Upper lobe of left lung (tissue), 6 donors: ENCODE measurements around the gene HNRNPU. TPM values are rescaled to one million over a fixed set of nuclear protein-coding genes. Genes with fewer than 3 reads are reported as not detected.

Experiments used
- ATAC-seq, 2 donors: fragments of 200-7000 bp; cut with Tn5 transposase; one replicate each; pipeline ENCODE4 v1.9.1; 2022; ENCODE audit warnings: mild to moderate bottlenecking in 2 of 2, moderate library complexity in 2 of 2; ENCODE audit not compliant: low FRiP score in 2 of 2
- DNase-seq, 2 donors: peaks; one replicate each; pipeline ENCODE4 v3.0.0-alpha.2; 2019 to 2020
- H3K27ac ChIP-seq, 4 donors: fragments of 200-600 bp; sonication (generic); one replicate each; pipeline ENCODE4 v1.5.1; 2016 to 2019
- H3K27me3 ChIP-seq, 4 donors: fragments of 200-600 bp; sonication (generic); one replicate each; pipeline ENCODE4 v1.5.1; 2017 to 2019
- H3K36me3 ChIP-seq, 4 donors: fragments of 200-600 bp; sonication (generic); one replicate each; pipeline ENCODE4 v1.5.1; 2016 to 2019
- H3K4me1 ChIP-seq, 4 donors: fragments of 200-600 bp; sonication (generic); one replicate each; pipeline ENCODE4 v1.5.1; 2018 to 2019
- H3K4me3 ChIP-seq, 4 donors: fragments of 200-600 bp; sonication (generic); one replicate each; pipeline ENCODE4 v1.5.1; 2017 to 2019; ENCODE audit warnings: mild to moderate bottlenecking in 2 of 4, moderate library complexity in 1 of 4
- H3K9me3 ChIP-seq, 4 donors: fragments of 200-600 bp; sonication (generic); one replicate each; pipeline ENCODE4 v1.5.1; 2018 to 2019
- CTCF ChIP-seq, 6 experiments: fragments of 450-650 bp in 4 of 6; fragments of 200-600 bp in 2 of 6; sonication (generic) in 2 of 6; IDR thresholded peaks; one replicate each; pipeline ENCODE4 v1.5.1; 2016 to 2019; ENCODE audit warnings: antibody characterized with exemption in 6 of 6
- EP300 ChIP-seq, 4 donors: sonication (generic); formaldehyde crosslinking; IDR thresholded peaks; one replicate each; pipeline ENCODE4 v1.5.1; 2017; ENCODE audit warnings: antibody characterized with exemption in 4 of 4, control low read depth in 2 of 4
- POLR2A ChIP-seq, 4 donors: fragments of 450-650 bp; IDR thresholded peaks; one replicate each; pipeline ENCODE4 v1.5.1; 2016 to 2017; ENCODE audit warnings: antibody characterized with exemption in 4 of 4, mild to moderate bottlenecking in 2 of 4
- POLR2AphosphoS5 ChIP-seq, 2 donors: sonication (generic); formaldehyde crosslinking; IDR thresholded peaks; one replicate each; pipeline ENCODE4 v1.5.1; 2017; ENCODE audit warnings: antibody characterized with exemption in 2 of 2
- WGBS, 2 donors: methylation state at CpG; one replicate each; pipeline ENCODE4 v1.1.5; 2017 to 2018; 5-methylcytosine and 5-hydroxymethylcytosine counted together
- total RNA-seq, 6 donors: library from RNA; depleted of rRNA in 4 of 6; stranded (reverse); fragments of >200 nt in 4 of 6; gene quantifications; one replicate each; pipeline versions ENCODE4 v1.1.0 to v1.2.1, GENCODE V29; 2016 to 2021
- donor health status: DM: no; HTN: no; CAD: no; lungs with moderate emphysema.
- donor health status: DM: no; HTN: yes; CAD: no; lungs with severe emphysema.

The HNRNPU gene
- total RNA-seq, 6 donors from 2014 or later: 213 to 505 (median 304) TPM

- Histone ChIP-seq H3K4me3 (no peak overlapping the region), H3K9me3 (no peaks in the 10 kb centered on the region), H3K4me1 (peaks cover 23 to 49% (median 29%) of the 10 kb centered on the region in 4 donors), H3K27ac (peak overlapping the region in 3 of 4 donors; percentile 18 to 97 (median 45)), H3K36me3 (peaks cover 3 to 30% (median 6%) of the 10 kb centered on the region in 4 donors), H3K27me3 (no peaks in the 10 kb centered on the region)
- 84 to 88% methylated on average over 5 of the region's 5 CpGs for WGBS, 2 donors
- no peak for TF ChIP-seq POLR2AphosphoS5 (IDR thresholded peaks at IDR 0.05)
- TF ChIP-seq POLR2A (IDR thresholded peaks at IDR 0.05): no peak
- TF ChIP-seq CTCF (IDR thresholded peaks at IDR 0.05): no peak
- no peak for TF ChIP-seq EP300 (IDR thresholded peaks at IDR 0.05)
- ATAC-seq (no peak), DNase-seq (no peak)
Observed at GRCh38 chr1:244837597-244838258, 26.6 kb downstream of the HNRNPU start.

- TF ChIP-seq EP300 (IDR thresholded peaks at IDR 0.05) (no peak), CTCF (IDR thresholded peaks at IDR 0.05) (no peak), POLR2A (IDR thresholded peaks at IDR 0.05) (no peak), POLR2AphosphoS5 (IDR thresholded peaks at IDR 0.05) (no peak)
- Histone ChIP-seq H3K36me3 (peaks cover 0 to 21% (median 0%) of the 10 kb centered on the region in 4 donors), H3K27ac (peak overlapping the region; percentile 97 to 100 (median 100)), H3K4me1 (peaks cover 23 to 51% (median 29%) of the 10 kb centered on the region in 4 donors), H3K4me3 (peak overlapping the region; percentile 77 to 90 (median 82)), H3K27me3 (no peaks in the 10 kb centered on the region), H3K9me3 (no peaks in the 10 kb centered on the region)
- DNase-seq (no peak), ATAC-seq (no peak)
- 15 to 18% methylated on average over 3 of the region's 3 CpGs for WGBS, 2 donors
Observed at GRCh38 chr1:244836584-244836983, 27.8 kb downstream of the HNRNPU start.

- WGBS, 2 donors: 0 to 3% methylated on average over 7 of the region's 7 CpGs
- H3K4me3 ChIP-seq: peak overlapping the region; percentile 77 to 90 (median 82)
- no peak for DNase-seq
- no peak for TF ChIP-seq EP300 (IDR thresholded peaks at IDR 0.05)
- no peak for TF ChIP-seq CTCF (IDR thresholded peaks at IDR 0.05)
- TF ChIP-seq POLR2AphosphoS5 (IDR thresholded peaks at IDR 0.05): no peak
- no peak for TF ChIP-seq POLR2A (IDR thresholded peaks at IDR 0.05)
- no peaks in the 10 kb centered on the region for H3K27me3 ChIP-seq
- ATAC-seq: peak in 1 of 2 donors; percentile 0
- peaks cover 0 to 17% (median 0%) of the 10 kb centered on the region in 4 donors for H3K36me3 ChIP-seq
- no peaks in the 10 kb centered on the region for H3K9me3 ChIP-seq
- H3K4me1 ChIP-seq: peaks cover 23 to 51% (median 29%) of the 10 kb centered on the region in 4 donors
- peak overlapping the region; percentile 97 to 100 (median 100) for H3K27ac ChIP-seq
Observed at GRCh38 chr1:244836135-244836521, 28.2 kb downstream of the HNRNPU start.

GRCh38 chr1:244835276-244836134 is 28.8 kb downstream of the HNRNPU start, which contains the start of gene COX20:
Gene COX20 (plus strand): TSS chr1:244835658. CDS start chr1:244835715, 57 bp downstream.
- H3K27me3 ChIP-seq: no peaks in the 10 kb centered on the region
- H3K4me1 ChIP-seq: peaks cover 23 to 51% (median 26%) of the 10 kb centered on the region in 4 donors
- TF ChIP-seq EP300 (IDR thresholded peaks at IDR 0.05) (no peak), POLR2A (IDR thresholded peaks at IDR 0.05) (peak in 3 of 4 donors; percentile 18 to 82 (median 73)), CTCF (IDR thresholded peaks at IDR 0.05) (peak in 1 of 6 experiments; percentile 24), POLR2AphosphoS5 (IDR thresholded peaks at IDR 0.05) (peak; percentile 69 to 91)
- peak within 1 kb of the TSS; percentile 77 to 90 (median 82) for H3K4me3 ChIP-seq
- DNase-seq: peak; percentile 87 to 99
- WGBS, 2 donors: 0% methylated on average over 7 to 39 of the region's 77 CpGs
- no peaks in the 10 kb centered on the region for H3K9me3 ChIP-seq
- ATAC-seq: peak; percentile 93 to 94
- peak within 1 kb of the TSS; percentile 97 to 100 (median 100) for H3K27ac ChIP-seq
- H3K36me3 ChIP-seq: peaks cover 0 to 10% (median 0%) of the 10 kb centered on the region in 4 donors
